Measurements from ENCODE around the gene AP1G2.

- TF ChIP-seq CTCF (IDR thresholded peaks at IDR 0.05) (no peak), ZFX (IDR thresholded peaks at IDR 0.05; ENCODE audit: borderline replicate concordance) (no peak)
These were observed 34.8 kb upstream of the AP1G2 start for GRCh38 chr14:23602181-23603095.

Data from 22Rv1 (cell line).